Left kidney (tissue), 2 donors: ENCODE measurements around the gene TNIP3. TPM values are rescaled to one million over a fixed set of nuclear protein-coding genes. Genes with fewer than 3 reads are reported as not detected.
"Not testable (repeated sequence)": the region's sequence is repeated elsewhere in the genome, so short reads cannot be mapped to it uniquely, and the experiment has no call there.

Experiments used
- DNase-seq: peaks from one replicate; pipeline ENCODE4 v3.0.0-alpha.2; 2013
- polyA plus RNA-seq: library from polyadenylated mRNA; unstranded; fragments of 120-200 nt; gene quantifications from one replicate; pipeline ENCODE4 v1.2.1, GENCODE V29; 2013; ENCODE audit not compliant: insufficient read length

Gene TNIP3
- polyA plus RNA-seq, 1 donor, result 2.6 TPM

DNA sequence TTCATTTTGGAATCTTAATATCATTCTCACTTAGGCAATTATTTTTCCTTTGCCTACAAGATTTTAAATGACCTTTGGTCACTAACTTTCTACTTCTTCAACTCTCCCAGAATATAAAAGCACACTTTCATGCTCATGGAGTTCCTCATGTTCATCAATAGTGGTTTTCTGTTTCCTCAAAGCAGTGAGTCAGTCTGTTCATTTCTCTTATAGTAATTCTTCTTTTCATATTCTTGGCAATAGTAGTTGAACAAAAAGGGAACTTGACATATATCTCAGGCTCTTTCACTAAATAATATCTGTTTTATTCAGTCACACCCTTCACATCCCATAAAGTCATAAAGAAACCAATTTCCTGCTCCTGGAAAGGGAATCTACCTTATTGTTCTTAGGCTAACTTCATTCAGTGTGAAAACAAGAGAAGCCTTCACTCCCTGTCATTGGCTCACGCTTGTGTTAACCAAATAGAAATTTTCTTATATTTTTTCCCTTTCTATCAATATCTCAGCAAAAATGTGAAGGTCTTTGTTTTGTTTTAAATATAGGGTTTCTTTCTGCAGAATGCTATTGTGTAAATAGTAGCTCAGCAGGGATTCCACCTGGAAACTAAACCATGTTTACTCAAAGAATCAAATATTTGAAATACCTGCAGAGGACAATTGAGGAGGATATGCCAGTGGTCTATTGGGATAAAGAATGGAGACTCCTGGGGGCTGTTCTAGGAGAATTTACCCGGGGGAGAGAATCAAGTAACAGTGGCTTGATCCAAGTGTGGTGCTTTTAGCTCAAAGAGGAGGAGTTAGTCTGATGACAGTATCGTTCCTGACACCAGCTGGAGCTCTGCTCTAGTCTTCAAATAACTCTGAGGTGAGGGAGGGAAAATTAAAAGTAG lies 13.4 kb upstream of the TNIP3 start:
- no peak for DNase-seq

DNA sequence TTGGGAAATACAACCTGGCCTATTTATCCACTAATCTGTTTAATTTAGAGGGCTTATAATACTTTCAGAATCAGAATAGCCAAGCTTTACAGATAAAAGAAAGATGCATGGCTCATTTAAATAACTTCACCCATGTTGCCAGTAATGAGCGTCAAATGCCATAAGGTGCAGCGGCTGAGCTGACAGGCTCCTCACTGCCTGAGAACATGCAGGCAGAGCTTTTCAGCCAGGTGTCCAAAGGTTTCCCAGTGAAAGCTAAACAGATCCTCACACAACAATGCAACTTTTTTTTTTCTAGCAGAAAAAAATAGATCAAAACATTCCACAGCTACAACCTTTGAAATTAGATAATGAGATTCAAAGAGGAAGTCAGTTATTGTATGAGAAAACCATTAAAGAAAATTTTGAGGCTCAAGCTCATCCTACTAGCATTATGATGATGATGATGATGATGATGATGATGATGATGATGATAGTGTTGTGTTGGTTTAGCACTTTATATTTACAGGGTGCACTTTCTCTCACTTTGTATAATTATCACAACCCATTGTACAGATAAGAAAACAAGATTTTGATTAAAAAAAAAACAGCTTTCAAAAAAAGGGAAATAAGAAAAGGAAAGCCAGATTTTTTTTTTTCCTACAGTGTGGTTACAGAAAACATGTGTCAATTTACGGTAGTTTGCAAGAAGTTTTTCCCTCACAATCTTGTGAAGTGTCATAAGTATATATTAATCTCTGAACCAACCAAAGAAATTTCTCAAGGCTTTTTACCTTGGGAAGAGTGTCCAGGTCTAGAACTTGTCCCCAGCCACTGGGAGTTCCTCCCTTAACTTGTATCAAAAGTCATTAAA lies 12.2 kb upstream of the TNIP3 start:
- DNase-seq, result no peak

DNA sequence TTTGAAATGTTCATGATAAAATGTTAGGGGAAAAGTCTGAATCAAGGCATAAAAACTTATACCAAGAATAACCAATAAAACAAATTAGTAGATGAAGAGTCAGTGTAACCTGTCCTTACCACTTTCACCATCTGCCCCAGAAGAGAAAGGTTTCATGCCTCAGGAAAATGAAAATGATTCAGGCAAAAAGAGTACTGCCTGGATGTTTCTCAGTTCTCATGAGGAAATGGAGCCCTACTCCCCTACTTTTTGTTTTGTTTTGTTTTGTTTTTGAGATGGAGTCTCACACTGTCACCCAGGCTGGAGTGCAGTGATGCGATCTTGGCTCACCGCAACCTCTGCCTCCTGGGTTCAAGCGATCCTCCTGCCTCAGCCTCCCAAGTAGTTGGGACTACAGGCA lies 7.4 kb upstream of the TNIP3 start:
- not testable (repeated sequence) for DNase-seq

DNA sequence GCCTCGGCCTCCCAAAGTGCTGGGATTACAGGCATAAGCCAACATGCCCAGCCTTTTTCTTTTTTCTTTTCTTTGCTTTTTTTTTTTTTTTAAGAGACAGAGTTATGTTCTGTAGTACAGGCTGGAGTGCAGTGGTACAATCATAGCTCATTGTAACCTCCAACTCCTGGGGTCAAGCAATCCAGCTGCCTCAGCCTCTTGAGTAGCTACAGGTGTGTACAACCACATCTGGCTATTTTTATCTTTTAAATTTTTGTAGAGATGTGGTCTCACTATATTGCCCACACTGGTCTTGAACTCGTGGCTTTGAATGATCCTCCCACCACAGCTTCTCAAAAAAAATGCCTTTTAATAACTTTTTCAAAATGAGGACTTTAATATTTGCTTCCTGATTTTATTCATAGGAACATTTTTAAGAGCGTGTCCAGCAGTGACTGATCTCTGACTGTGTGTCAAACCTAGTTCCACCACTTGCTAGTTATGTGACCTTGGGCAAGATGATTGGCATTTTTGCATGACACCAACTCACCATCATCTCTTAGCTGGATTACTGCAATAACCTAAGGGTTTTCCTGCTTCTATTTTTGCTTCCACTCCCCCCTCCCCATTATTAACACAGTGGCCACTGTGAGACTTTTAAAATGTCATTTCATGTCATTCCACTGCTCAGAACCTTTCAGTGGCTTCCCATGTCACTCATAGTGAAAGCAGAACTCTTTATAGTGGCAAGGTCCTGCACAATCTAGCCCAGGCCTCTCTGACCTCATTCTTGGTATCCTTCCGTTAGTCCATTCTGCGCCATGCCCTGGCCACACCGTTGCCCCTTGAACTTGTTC lies 4.5 kb upstream of the TNIP3 start:
- no peak for DNase-seq

DNA sequence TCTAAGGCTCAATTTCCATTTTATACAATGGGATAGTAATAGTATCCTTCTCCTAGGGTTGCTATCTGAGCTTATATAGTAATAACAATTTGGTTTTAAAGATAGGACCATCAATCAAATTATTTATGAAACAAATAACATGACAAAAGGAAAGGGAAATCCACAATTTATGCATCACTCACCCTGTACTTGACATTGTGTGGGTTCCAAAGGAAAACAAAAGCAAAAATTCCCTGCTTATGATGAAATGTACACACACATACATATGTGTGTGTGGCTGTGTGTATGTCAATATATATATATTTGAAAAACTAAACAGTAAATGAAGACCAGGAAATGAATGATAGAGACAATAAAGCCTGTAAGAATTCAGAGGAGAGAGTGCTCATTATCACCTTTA lies 2.9 kb upstream of the TNIP3 start:
- no peak for DNase-seq

DNA sequence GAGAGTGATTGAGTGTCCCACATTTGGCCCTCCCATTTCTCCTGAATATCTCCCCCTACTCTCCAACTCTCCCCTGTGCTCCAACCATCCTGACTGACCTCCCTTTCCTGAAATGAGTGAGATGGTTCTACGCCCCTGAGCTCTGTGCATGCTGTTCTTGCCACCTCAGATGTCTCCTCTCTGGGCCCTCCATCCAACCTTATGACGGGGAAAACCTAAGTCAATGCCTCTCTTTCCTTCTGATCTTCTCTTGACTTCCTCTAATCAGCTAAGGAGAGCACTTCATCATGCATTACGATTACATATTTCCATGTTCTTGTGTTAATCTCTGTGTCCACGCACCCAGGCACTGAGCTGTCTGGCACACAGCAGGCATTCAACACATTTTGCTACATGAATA lies 1.1 kb upstream of the TNIP3 start:
- no peak for DNase-seq

DNA sequence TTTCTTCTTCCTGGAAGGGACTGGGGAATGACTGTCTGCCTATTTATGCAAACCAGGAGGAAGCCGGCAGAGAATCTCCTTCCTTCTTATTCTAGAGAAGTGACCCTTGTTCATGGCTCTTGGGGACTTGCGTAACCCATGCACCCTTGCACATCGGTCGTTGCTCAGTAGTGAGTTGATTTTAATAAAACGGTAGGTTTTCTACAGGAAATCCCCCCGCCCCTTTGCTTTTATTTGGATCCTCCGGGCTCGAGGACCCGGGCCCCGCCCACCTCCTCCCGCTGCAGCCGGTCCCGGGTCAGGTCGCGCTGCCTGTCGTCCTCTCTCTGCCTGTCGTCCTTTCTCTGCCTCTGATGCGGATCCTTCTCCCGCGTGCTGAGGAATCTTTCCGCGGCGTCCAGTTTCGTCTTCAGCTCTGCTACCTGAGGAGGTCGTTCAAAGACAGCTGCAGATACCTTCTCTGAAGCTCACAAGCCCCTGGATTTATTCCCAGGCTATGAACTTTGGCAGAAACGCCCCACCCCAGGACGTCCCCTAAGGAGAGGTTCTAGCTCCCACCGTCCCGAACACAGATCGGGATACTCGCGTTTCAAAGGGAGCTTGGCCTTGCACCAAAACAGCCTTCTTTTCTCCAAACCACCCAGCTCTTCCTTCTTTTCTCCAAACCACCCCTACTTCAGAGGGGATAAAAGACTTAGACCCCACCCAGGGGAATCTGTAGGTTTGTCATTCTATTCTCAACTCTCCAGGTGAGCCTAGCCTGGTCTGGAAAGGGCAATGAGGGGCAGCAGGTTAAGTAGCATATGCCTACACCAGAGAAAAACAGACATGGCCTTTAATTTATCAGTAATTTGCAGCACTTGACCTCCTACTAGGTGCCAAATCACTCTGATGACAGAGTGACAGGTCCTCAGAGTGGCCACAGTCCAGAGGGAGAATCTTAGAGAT lies 7.0 kb downstream of the TNIP3 start:
- DNase-seq, result peak; percentile 26

DNA sequence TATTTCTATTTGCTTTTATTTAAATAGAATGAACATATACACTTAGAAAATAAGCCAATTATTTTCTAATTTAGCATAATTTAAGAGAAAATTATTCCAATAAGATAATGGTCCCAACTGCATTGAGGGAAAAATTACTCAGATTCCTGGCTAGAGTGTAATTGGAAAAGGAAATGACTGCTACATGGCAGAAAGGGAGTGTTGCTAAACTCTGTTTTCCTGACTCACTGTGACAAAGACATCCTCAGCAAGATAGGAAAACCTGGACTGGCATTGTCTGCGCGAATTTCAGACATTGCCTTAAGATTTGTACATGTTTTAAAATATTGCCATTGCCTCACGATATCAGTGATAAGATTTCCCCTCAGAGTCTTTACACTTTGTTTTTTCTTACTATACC lies 8.2 kb downstream of the TNIP3 start:
- no peak for DNase-seq

DNA sequence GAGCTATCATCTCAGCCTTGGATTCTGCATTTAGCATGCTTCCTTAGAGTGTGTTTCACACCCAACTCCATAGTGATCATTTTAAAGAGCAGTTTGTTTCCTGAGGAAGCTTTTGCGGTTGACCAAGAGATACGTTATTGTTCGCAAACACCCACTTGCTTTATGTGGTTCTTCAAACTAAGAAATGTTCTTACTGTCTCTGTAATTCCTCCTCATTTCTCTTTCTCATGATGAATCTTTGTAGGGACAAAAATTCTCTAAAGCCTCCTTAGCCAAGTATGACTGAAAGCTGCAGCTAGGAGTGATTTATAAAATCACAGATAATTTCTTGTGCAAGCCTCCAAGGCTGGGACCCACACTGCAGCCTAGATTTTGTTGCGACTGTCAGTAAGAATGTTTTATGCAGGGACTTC lies 10.0 kb downstream of the TNIP3 start:
- DNase-seq, result no peak

DNA sequence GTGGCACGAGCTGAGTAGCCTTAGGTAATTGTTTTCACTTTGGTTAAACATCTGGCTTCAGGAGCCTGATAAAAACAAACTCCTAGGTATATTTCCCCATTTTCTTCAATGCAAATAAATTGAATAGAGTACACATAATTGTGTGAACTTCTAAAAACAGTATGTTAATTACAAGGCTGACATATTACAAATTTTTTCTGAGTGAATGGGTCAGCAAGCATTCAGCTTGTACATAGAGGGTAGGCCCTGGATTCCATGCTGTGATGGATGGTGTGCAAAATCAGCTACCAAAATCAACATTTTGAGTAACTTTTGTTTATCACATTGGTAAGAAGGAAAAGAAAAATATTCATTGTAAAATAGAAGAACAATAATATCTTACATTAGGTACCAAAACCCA lies 12.2 kb downstream of the TNIP3 start:
- DNase-seq, result no peak

DNA sequence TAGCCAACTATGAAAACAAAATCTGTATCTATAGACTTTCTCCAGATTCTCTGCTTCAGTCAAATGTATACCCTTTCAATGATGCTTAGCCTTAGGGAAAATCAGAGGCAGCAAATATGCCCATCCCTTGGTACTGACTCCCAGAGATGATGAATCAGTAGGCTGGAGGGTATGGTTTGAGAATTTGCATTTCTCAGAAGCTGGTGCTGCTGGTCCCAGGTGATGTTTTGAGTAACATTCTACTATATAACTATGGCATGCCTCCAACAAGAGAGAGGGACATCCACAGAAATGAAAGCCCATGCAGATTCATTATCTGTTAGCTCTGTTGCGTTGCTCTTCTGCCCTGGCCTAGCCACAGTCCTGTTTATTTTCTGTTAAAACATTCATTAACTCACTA lies 13.6 kb downstream of the TNIP3 start:
- no peak for DNase-seq

DNA sequence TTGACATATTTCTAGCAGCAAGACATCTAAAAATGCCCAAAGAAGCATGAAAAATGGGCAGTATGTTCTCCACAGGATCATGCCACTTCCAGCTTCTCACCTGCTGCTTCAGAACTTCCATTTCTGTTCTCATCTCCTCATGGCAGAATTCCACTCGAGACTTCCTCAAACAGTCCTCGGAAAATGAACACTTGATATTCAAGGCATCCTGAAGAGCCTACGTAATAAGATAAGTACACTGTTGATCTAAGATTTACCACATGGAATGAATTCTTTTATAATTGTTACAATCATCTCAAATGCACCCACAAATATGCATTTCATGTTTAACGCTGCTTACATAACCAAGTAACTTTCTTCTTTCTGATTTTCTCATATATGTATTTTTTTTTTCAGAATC lies 14.1 kb downstream of the TNIP3 start:
- no peak for DNase-seq

DNA sequence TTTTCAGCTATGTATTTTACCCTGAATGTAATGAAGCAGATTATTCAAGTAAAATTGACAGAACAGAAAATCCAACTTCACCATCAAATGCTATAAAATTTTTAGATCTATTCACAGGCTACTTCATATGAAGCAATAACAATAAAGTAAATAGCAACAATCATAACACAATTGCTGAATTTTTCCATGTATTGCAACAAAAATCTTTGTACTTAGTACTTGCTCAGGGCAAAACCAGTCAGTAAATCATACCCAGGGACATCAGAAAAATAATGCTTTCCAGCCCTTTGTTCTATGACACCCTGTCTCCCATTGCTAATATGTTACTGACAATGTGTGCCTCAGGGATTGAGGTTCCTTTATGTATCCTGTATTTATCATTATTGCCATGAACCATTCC lies 15.5 kb downstream of the TNIP3 start:
- DNase-seq, result no peak

DNA sequence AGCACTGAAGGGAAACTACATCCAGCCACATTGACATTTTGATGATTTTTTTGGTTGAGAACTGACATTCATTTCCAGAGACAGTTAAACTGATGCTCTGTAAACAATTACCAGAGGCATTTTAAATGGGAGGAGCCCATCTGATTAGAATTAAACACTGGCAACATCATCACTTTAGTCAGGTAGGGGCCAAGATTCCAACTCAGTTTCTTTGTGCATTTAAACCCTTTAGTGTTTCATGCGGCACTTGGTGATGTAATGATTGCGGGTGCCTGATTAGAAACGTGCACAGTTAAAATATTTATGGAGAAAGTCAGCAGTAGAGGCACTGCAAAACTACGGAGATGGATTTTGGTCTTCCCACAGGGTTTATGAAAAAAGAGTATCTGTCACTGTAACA lies 16.1 kb downstream of the TNIP3 start:
- no peak for DNase-seq

DNA sequence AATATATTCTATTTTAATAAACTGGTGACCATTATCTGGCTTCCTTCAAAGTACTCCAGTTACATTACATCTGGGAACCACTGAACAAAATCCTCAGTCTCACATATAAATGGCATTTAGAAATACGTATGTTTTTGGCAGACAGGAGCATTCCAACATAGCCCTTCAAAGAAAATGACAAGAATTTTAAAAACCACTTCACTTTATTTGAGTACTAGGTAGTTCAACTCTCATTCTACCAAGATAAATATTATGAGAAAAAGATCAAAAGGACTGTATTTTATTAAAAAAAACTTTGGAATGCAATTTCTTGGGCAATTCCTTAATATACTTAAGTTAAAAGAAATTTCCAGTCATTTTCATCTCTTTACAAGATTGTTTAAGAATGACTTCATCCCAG lies 17.6 kb downstream of the TNIP3 start:
- no peak for DNase-seq

DNA sequence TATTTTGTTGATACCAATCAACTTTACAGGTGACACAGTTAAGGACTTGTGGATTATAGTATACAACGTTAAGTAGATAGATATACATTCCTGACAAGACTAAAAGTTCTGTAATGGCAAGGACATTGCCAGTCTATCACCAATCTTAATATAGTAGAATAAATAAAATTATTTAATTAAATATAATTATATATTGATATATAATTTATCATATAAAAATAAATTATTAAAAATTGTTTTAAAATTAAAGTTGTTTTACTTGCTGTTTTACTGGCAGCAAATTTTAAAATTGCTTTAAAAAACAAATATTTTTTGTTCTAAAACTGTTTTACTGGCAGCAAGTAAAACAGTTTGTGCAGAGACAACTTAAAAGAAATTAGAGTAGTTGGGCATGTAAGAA lies 18.7 kb downstream of the TNIP3 start:
- no peak for DNase-seq

DNA sequence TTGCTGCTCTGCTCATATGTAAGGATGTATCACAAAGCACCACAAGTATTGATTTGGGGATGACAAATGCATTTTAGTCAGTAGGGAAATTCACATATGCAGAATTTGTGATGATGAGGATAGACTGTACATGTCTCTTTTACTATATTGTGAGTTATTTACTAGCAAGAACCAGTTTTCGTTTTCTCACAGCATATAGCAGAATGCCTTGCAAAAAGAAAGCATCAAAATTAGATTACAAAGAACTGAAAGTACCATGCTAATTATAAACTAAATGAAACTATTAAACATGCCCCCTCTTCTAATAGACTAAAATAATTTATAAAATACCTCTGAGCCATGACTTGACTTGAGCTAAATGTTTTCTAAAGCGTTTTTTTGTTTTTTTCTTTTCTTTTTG lies 20.1 kb downstream of the TNIP3 start:
- DNase-seq, result no peak

DNA sequence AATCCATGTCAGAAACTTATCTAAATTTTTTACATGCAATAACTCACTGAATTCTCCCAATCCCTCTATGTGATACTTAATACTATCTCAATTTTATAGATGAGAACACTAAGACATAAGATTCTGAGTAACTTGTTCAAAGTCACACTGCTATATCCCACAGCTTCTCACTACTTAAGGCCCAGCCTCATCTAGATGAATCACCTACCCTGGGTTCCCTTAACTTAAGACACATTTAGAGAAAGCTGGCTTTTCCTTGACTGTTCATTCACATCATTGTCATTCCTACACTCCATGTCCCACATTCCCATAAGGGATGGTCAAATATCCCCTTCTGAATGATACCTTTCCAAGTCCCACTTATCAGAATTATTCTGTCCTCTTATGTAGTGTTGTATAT lies 21.0 kb downstream of the TNIP3 start:
- no peak for DNase-seq

DNA sequence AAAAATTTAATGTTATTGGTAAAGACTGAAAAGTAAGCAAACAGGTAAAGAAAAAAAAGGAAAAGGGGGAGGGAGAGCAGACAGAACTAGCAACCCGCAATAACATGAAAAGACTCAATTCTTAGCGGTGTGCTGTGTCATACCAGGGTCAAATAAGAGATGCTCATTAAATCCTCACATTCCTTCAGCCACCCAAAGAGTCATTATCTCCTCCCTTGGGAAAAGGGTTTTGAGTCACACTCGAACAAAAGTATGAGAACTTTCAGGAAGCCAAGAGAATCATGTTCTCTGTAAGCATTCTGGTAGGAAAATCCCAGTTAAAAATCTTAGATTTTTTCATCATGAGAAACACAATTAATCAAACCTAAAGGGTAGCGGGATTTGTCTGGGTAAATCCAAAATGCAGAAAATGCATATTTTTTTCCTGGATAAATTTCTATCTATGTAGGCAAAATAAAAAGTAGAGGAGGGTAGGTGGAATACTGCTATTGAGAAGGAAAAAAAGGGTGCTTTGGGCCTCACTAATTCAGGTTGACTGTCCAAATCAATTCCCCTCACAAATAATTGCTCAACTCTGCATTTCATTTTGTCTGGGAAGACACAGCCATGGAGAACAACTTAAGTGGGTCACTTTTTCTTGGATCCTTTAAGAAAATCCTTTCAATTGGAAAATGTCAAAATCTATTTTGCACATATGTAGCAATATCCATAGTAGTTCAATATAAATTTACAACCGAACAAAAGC lies 23.2 kb downstream of the TNIP3 start:
- no peak for DNase-seq

DNA sequence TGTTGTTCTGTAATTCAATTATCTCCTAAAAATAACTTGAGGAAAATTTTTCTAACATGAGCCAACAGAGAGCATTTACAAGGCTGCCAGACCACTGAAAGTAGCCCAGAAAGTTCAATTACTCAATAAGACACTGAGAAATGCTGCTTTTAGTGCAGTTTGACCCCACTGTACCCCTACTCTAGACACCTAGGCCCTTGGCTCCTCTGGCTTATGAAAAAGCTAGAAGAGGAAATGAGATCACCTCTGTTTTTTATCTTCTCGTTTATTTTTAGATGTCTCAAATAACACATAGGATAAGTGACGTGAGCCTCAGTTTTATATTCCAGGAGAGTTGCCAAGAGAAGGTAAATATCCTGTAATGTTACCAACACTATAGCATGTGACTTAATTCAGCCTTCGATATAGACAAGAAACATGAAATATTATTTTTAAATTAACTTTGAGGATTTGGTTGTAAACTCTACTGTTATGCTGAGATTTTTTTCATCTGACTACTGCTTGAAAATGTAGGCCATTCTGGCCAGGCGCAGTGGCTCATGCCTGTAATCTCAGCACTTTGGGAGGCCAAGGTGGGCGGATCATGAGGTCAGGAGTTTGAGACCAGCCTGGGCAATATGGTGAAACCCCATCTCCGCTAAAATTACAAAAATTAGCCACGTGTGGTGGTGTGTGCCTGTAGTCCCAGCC lies 24.4 kb downstream of the TNIP3 start:
- DNase-seq, result no peak
